Tongue (tissue), 2 donors: ENCODE results near the gene C1GALT1. TPM values are rescaled to one million over a fixed set of nuclear protein-coding genes. Genes with fewer than 3 reads are reported as not detected.
A peak's percentile ranks its signal among the peaks of the same experiment; 100 is the strongest.

Experiments used
- DNase-seq: peaks from one replicate; pipeline ENCODE4 v3.0.0-alpha.2; 2015
- total RNA-seq: library from RNA; depleted of rRNA; stranded (reverse); fragments of >200 nt; gene quantifications from one replicate; pipeline ENCODE4 v1.2.3, GENCODE V29; 2014

The C1GALT1 gene
- total RNA-seq, 1 donor from 2014 or later, result 30.2 TPM

- DNase-seq, result no peak
These were observed 90.0 kb downstream of the C1GALT1 start for GRCh38 chr7:7272294-7272693.

DNA sequence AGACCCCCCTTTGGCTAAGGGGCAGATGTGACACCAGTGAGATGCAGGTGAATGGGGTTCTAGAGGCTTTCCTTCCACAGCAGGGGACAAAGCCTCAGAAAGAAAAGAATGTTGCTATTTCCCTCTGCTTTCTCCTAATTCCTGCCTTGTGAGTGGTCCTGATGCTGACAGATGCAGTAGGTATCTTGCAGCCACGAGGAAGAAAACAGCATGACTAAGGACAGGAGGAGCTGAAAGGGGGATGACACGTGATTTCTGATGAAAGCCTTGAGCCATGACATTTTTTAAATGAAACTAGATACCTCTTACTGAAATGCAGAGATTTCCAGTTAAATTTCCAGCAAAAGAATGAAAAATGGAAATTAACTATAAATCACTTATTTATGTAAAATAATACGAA is 92.4 kb downstream of the C1GALT1 start:
- no peak for DNase-seq

- DNase-seq, result peak; percentile 14
These were observed 93.8 kb downstream of the C1GALT1 start for GRCh38 chr7:7276161-7276560.

- no peak for DNase-seq
These were observed 108.2 kb downstream of the C1GALT1 start for GRCh38 chr7:7290429-7291122.

GRCh38 chr7:7292085-7292484 is 109.7 kb downstream of the C1GALT1 start:
- no peak for DNase-seq

GRCh38 chr7:7292608-7293007 is 110.3 kb downstream of the C1GALT1 start:
- DNase-seq, result no peak

DNA sequence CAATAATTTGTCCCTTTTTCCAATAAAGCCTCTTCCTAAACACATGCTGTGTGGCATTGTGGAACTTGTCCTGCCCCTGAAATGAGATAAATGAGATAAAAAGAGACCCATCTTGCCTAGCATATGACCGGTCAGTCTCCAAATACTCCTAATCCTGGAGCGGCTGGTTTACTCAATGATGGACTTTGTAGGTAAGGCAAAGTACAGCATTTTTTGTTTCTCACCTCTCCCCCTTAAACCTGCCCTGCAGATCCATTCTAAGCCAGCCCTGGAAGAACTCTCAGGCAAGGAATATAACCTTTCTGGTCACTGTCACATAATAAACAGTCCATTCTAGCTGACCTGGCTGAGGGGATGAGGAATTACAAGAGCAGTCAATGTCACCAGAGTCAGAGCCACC is 110.7 kb downstream of the C1GALT1 start:
- no peak for DNase-seq

DNA sequence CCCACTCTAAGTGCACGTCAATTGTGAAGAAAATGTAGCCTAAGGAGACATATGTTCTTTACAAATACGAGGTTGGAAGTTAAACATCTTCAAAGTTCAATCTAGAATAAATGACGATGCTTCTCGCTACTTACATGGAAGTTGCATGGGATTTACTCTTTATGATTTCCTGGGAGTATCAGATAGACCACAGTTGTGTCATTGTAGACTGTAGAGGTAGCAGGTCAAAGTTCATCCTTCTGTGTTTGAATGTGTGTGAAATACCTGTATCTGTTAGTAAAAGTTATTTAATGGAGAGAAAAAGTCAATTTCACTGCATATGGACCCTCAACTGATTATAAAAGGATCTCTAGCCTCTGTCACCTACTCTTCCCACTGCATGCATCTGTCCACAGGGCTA is 112.6 kb downstream of the C1GALT1 start:
- DNase-seq, result no peak
